ENCODE measurements around the gene FEN1.
A peak's percentile ranks its signal among the peaks of the same experiment; 100 is the strongest.

The FEN1 gene, protein sequence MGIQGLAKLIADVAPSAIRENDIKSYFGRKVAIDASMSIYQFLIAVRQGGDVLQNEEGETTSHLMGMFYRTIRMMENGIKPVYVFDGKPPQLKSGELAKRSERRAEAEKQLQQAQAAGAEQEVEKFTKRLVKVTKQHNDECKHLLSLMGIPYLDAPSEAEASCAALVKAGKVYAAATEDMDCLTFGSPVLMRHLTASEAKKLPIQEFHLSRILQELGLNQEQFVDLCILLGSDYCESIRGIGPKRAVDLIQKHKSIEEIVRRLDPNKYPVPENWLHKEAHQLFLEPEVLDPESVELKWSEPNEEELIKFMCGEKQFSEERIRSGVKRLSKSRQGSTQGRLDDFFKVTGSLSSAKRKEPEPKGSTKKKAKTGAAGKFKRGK

DNA sequence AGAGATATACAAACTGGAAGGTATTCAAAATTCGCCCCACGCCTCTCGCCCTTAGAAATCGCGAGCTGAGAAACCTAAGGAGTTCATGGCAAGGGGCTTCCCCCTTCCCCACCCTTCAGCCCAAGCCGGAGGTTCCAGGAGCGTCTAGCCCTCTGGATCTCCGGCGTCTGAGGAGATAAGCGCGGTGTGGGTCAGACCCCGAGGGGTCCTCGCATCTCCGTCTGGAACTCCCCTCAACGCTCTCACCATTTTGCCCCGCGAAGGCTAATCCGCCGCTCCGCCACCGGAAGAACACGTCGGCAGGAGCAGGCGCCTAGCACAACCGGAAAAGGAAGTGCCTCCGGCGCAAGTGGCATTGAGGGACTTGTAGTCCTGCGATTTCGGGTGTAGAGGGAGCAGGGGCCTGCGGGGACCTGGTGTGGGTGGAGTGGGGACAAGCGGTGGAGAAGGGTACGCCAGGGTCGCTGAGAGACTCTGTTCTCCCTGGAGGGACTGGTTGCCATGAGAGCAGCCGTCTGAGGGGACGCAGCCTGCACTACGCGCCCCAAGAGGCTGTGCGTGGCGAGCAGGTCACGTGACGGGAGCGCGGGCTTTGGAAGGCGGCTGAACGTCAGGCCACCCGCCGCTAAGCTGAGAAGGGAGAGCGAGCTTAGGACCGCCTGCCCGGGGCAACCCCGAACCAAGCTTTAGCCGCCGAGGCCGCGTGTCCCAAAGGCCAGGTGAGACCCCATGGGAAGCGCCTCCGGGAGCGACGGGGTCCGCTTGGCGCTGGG, at the start of gene FEN1, which contains the start of gene TMEM258:
Gene FEN1 (plus strand): TSS at position 602 of the 773 bp plus-strand sequence. CDS start 2,451 bp downstream, outside the sequence.
Gene TMEM258 (minus strand): TSS at position 290 of the 773 bp plus-strand sequence. CDS start 41 bp downstream, at position 249.
- peak; percentile 92 for DNase-seq

DNA sequence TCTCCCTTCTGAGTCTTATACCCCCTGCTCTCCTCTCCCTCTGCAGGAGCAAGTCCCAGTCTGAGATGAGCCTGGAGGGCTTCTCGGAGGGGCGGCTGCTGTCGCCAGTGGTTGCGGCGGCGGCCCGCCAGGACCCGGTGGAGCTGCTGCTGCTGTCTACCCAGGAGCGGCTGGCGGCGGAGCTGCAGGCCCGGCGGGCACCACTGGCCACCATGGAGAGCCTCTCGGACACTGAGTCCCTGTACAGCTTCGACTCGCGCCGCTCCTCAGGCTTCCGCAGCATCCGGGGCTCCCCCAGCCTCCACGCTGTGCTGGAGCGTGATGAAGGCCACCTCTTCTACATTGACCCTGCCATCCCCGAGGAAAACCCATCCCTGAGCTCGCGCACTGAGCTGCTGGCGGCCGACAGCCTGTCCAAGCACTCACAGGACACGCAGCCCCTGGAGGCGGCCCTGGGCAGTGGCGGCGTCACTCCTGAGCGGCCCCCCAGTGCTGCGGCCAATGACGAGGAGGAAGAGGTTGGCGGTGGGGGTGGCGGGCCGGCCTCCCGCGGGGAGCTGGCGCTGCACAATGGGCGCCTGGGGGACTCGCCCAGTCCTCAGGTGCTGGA, 49.1 kb upstream of the FEN1 start:
- DNase-seq = no peak

DNA sequence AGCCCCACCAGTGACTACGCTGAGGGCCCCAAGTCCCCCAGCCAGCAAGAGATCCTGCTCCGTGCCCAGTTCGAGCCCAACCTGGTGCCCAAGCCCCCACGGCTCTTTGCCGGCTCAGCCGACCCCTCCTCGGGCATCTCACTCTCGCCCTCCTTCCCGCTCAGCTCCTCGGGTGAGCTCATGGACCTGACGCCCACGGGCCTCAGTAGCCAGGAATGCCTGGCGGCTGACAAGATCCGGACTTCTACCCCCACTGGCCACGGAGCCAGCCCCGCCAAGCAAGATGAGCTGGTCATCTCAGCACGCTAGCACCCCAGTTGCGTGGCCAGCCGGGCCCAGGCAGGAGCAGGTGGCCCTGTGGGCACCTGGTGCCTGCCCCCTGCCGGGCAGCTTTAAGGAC, 48.5 kb upstream of the FEN1 start:
- DNase-seq = no peak

DNA sequence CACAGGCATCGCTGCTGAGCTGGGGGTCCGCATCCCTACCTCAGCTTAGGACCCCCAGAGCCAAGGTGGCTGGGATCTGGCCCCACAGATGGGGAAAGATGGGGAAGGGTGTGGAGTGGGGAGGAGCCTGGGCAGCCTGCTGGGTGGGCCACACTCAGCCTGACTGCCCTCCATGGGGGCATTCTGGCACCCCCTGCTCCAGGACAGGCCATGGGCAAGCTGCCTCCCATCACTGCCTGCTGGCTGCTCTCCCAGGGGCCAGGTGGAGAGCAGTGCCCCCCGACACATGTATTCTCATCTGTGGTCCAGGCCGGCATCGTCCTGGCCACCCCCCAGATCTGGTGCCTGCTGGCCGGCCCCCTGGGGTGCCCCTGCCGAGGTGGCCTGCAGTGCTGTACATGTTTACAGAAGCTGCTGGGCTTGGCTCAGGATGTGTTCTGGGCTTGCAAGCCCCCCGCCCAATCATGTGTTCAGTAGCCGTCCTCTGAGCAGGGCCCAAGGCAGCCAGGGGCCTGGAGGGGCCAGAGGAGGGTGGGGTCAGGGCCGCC, 48.0 kb upstream of the FEN1 start:
- DNase-seq = no peak

DNA sequence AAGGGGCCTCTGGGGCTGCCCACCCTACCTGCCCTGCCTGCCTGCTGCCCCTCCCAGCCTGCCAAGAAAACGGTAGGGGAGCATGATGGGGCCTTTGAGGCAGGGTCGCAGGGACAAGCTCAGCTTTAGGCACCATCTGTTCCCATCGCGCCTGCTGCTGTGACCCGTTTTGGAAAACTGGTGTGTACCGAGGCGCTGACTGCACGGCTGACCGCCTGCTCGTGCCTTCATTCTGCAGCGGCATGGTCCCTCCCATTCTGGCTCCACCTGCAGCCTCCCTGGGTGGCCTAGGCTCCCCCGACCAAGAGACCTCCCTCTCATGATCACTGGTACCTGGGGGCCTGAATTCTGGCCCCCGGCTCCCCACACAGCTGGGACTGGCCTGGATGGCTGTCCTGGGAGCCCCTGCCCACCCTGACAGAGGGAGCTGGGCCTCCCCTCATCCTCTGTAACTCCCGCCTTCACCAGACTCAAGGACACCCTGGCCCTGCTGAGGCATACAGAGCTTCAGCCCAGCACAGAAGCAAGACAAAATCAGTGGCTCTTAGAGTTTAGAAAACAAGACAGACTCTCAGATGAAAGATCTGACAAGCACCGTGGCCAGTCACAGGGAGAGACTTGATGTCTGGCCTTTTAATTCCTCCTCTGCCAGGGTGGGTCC, 46.8 kb upstream of the FEN1 start:
- DNase-seq = no peak

DNA sequence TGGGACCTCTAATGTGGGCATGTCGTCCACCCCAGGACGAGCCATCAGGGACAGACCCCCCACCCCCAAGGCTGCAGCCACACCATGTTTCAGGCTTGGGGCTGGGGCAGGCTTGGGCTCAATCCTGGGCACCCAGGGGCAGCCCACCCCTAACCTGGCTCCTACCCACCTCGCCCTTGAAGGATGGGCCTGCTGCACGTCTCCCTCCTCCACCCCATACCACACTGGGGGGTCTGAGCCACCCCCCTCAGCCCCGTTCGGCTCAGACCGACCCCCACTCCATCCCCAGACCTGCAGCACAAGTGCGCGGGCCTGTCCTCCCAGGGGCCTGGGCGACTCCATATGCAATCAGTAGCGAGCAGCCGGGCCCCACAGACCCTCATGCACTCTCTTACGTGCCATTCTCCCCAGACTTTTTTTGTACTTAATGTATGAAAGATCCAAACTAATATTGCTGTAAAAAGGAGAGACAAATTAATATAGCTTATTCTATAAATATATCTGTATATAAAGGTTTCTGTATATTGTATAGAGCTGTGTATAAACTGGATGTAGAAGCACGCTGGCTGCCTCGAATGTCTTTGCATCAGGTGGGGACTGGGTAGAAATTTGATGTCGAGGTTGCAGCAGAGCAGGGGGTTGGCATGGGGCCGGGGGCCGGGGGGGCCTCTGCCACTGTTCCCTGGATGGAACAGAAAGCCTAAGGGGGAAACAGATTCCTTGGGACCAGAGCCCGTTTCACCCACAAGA, 46.1 kb upstream of the FEN1 start:
- no peak for DNase-seq

DNA sequence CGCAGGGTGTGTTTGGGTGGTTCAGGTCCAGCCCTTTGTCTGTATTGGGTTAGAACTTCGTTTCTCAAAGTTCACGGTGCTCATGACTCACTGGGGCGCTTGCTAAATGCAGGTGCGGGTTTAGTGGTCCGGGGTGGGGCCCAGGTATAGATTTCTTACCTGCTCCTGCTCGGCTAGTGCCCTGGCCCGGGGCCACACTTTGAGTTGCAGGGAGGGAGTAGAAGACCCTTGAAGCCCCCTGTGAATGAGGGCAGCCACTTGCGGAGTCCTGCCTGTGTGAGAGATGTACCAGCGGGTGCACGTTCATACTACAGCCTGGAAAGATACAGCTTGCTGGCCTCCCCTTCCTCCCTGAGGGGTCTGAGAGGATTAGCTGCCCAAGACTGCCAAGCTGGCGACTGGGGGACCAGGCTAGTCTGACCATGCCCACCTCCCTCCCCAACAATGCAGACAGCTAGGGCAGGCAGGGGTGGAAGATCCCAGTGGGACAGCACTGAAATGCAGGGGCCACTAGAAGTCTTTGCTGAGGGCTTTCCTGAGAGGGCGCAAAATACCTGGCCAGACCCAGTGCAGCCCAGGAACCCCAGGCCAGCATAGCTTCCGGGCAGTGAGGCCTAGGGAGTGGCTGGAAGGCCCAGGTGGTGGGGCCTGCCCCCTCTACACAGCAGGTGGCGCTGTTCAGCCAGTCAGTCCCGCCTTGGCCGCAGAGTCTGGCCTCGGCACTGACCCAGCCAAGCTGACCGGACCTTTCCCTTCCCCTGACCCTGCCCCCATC, 45.3 kb upstream of the FEN1 start:
- DNase-seq = peak; percentile 34

DNA sequence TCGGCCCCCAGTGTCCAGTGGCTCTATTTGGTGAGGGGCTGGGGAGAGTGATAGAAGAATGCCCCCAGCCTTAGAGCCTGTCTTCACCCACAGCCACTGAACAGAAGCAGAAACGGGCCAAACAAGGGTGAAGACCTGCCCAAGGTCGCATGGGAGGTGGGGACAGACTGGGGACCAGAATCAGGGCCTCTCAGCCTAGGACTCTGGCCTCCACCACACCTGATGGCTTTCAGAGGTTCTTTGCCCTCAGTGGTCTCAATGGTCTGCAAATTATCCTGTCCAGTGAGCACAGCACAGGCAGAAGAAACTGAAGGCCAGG, 44.8 kb upstream of the FEN1 start:
- no peak for DNase-seq

DNA sequence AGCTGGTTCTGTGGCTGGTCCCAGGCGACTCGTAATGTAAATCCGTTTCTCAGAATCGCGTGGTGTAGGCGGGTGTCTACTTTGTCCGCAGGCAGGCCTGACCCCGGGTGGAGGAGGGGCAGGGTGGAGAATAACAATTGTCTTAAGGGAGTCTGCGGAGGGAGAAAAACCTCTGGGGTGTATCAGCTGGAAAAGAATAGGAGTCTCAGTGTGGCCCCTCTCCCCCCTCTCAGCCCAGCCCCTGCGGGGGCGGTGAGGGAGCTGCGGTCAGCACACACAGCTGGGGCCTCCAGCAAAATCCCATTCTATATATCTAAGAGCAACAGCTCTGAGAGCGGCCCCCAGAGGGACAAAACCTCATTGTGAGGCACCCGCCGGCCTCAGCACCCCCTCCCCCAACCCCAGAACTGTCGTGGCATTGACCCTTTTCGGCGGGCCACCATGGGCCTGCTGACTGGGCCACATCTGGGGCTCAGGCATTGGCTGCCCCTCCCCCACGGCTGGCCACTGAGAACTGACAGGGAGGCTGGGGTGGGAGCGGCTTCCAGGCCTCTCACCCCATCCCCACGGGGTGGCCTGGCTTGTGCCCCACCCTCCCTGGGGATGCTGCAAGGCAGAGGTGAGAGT, 43.0 kb upstream of the FEN1 start:
- no peak for DNase-seq

DNA sequence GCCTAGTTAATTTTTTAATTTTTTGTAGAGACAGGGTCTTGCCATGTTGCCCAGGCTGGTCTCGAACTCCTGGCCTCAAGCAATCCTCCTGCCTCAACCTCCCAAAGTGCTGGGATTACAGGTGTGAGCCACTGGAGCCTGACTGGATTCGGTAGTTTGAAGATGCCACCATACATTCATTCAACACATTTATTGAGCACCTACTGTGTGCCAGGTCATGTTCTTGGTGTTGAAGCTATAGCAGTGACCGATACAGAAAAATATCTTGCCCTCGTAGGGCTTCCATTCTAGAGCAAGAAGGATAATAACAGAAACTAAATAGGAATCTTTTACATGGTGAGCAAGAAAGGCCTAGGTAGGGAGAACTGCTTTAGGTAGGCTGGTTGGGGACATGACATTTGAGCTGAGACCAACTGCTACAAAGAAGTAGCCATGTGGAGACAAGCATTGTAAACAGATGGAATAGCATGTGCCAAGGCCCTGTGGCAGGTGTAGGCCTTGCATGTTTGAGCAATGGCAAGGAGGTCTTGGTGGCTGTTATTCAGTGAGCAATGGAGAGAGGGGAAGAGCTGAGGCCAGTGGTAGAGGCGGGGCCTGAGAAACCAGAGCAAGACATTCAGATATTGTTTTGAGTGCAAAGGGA, 42.0 kb upstream of the FEN1 start:
- no peak for DNase-seq

DNA sequence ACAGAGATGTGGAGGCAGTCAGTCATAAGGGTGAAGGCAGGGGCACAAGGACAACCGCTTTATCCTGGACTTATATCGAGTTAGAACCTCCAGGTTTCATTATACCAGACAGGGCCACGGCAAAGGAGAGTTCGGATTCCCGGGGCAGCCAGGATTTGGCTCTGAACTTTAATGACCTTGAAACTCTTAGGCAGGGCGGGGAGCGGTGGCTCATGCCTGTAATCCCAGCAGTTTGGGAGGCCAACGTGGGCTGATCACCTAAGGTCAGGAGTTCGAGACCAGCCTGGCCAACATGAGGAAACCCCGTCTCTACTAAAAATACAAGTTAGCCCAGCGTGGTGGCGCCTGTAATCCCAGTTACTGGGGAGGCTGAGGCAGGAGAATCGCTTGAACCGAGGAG, 41.3 kb upstream of the FEN1 start:
- DNase-seq = no peak

DNA sequence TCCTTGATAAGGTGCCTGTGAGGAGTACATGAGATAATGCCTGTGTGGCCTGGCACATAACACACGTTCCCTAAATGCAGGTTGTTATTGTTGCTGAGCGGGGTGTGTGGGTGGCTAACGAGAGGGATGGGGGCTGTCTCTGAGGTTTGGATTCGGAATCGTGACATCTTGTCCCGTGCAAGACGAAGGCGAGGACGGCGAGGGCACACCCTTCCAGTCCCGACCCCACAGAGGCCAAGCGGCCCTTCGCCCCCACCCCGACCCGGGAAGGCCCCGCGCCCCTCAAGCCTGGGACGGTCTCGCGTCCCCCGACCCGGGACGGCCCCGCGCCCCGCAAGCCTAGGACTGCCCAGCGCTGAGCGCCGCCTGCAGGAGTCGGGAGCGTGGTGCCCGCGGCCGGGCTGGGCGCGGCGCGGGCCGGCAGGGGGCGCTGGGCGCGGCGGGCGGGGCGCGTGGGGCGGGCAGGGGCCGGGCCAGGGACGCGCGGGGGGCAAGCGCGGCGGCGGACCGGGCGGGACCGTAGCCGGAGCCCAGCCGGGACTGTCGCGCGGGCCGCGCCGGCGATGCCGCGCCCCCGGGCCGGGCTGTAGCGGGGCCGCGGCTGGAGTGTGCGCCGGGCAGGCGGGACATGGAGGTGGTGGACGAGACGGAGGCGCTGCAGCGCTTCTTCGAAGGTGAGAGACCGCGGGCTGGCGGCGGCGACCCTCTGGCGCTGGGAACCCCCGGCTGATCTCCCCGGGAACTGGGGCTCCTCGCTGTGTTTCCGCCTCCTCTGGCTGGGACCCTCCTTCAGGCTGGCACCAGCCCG, 40.4 kb upstream of the FEN1 start, which contains the start of gene MYRF:
Gene MYRF (plus strand): TSS at position 520 of the 808 bp plus-strand sequence. CDS start 109 bp downstream, at position 629.
- DNase-seq = no peak

DNA sequence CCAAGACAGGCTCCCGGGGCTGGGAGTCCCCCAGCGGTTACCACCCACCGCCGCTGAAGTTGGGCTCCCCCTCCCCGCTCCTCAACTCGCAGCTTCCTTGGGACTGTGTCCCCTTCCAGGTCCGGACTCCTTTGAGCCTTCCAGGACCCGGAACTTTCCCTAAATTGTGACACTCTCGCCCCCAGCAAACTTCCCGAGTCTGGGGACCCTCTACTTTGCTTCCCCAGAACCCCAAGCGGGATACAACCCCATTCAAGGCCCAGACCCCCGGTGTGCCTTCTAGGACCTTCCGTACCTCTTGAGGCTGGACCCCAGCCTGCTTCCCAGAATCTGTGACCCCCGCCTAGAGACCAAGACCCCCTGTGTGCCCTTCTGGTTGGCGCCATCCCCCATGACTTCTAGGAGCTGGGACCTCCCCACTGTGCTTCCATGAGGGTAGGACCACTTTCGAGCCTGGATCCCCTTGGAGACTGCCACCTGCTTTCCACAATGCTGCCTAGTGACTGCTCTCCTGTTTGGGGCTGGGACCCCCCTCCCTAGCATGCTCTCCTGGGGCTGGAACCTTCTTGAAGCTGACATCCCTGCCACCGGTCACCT, 39.7 kb upstream of the FEN1 start:
- DNase-seq = no peak

DNA sequence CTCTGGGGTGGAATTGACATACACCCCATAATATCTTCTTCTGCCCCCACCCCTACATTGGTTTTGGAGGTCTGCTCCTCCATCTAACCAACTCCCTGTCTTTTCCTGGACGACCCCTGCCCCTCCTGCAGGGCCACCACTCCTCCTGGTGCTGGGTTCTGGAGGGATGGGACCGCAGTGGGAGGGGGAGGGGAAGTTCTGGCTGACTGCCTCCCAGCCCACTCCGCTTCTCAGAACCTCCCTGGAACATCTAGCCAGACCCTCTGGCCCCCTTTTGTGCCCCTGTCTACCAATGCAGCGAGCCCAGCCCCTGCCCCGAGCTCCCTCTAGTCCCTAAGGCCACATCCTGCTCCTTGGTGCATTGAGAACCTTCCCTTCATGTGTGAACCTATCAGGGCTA, 39.0 kb upstream of the FEN1 start:
- no peak for DNase-seq

DNA sequence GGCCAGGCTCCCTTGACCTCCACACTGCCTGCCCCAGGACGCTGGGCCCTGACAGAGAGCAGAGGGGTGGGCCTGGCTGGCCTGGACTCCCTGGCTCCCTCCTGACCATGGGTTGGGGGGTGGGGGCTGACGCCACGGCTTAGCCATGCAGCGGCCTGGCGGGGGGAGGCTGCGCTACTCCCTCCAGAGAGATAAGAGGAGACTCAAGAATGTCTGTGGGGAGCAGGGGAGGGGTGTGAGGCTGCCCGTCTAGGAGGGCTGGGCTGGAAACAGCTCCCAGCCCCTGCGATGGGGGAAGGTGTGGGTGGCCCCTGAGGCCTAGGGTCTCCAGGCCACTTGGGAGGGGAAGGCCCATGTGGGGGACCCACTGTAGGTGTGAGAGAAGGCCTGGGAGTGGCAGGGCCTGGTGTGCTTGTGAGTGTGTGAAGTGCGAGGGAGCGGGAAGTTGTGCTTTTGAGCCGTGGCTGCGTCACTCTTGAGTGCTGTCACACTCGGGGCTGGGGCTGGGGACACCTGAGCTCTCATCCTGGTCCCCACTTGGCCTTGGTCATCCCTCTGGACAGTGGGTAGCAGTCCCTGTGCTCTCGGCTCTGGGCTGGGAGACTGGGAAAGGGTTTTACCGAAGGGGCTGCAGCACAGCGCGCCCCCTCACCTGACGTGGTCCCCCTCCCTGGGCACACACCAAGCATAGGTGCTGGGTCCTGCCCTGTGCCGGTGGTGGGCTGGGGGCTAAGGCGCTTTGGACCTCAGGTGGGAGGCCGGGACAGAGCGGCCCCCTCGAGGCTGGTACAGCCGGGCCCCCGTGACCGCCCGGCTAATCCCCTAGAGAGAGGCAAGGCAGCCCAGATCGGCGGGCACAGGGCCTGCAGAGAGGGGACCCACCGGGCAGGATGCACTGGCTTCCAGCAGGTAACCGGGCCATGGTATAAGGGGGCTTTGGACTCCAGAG, 37.9 kb upstream of the FEN1 start:
- DNase-seq = no peak

DNA sequence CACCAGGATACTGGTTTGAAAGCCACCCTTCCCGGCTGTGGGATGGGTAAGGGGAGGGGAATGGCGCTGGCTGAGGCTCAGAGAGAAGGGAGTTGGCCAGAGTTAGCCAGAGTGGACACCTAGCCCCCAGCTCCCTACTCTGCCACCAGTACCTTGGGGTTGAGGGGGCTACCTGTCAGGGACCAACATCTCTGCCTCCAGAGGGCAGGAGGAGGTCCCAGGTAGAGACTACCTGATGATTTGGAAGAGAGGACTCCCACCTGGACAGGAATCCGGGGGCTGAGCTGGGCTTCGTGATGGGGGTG, 36.6 kb upstream of the FEN1 start:
- no peak for DNase-seq

DNA sequence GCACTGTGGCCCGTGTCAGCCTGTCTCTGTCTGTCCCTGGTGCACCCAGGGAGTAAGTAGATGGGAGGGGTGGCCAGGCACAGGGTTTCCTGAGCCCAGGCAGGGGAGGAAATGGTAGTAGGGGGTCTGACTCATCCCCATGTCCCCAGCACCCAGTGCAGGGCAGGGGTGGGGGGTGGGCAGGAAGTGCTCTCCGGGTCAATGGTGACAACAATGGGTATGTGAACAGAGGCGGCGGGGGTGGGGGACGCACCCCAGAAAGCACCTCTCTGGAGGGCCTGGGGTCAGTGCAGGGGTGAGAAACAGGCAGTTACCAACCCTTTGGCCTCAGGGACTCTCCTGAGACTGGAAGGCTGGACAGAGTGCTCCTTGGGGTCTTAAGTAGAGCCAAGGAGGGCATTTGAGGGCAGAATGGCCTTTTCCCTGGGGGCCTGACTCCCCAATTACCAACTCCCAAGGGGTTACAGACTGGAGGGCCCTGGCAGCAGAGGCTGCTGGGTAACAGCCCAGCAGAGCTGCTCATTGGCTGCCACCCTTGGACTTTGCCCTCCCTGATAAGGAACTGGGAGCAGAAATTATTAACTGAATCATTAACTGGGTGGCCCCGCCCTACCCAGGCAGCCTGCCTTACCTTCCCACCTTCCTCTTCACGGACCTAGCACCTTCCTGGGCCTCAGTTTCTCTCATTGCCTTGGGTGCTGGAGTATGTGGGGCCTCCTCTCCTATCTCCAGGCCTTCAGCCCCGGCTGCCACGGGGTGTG, 36.1 kb upstream of the FEN1 start:
- DNase-seq = no peak
